Measurements from ENCODE around the gene DIP2C.
A peak's percentile ranks its signal among the peaks of the same experiment; 100 is the strongest.

DIP2C gene

GRCh38 chr10:571166-571565 lies 118.3 kb downstream of the DIP2C start:
- DNase-seq (ENCODE audit: low read depth, low spot score), result no peak
- no peak overlapping the region for H3K4me3 ChIP-seq (ENCODE audit: low read length)

- no peak for DNase-seq (ENCODE audit: low read depth, low spot score)
- H3K4me3 ChIP-seq (ENCODE audit: low read length), result no peak overlapping the region
Measured at GRCh38 chr10:570628-571163, 118.8 kb downstream of the DIP2C start.

DNA sequence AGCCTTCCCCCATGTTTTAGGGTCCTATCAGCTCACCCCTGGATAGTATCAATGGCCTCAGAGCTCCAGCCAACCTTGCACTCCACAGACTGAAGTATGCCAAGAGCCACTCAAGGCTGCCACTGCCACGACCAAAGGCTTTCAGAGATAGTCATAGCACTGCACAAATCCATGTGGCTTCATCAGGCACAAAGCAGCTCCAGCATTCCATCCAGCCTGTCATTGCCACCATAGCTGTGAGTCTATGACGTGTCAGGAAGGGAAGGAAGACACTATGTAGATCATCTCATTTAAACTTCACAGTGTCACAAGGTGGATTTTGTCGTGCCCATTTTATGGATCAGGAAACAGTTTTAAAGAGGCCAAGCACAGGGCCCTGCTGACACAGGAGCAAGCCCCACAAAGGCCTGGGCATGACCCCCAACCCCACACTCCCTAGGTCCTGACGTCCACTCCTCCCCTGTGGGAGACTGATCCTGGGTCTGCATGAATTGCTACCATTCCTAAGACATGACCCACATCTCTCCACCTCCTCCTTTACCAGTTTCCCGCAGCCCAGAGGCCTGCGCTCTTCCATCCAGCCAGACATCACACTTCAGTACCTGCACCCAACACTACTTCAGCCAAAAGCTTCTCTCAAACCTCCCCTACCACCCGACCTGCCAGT lies 119.4 kb downstream of the DIP2C start:
- DNase-seq (ENCODE audit: low read depth, low spot score), result no peak
- H3K4me3 ChIP-seq (ENCODE audit: low read length), result no peak overlapping the region

- no peak for DNase-seq (ENCODE audit: low read depth, low spot score)
- no peak overlapping the region for H3K4me3 ChIP-seq (ENCODE audit: low read length)
Measured at GRCh38 chr10:568848-569247, 120.6 kb downstream of the DIP2C start.

GRCh38 chr10:567869-568268 lies 121.6 kb downstream of the DIP2C start:
- H3K4me3 ChIP-seq (ENCODE audit: low read length), result no peak overlapping the region
- DNase-seq (ENCODE audit: low read depth, low spot score), result no peak

DNA sequence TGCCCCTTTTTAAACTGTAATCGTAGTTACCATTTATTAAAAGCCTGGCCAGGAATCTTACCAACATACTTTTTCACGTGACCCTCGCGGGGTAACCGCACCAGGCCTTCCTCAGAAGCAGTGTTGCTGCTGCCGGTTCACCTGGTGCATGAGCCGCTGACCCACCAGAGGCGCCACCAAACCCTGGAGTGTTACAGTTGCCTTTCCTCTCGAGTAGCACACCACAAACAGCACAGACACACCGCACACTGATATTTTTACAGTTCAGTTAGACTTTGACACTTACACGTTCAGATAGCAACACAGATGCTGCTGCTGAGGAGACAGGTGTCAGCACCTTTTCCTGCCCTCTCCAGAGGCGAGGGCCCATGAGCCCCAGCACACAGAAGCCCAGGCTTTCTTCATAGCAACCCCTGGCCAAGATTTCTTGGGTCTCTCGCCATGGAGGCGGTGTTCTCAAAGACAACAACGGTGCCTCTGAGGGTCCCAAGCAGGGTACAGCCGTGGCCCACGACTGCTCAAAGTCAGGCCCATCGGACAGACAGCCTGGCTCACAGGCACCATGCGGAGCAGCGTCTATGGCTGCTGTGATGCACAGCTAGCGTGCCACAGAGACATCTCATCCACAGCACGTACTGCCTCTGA lies 123.1 kb downstream of the DIP2C start:
- no peak for DNase-seq (ENCODE audit: low read depth, low spot score)
- H3K4me3 ChIP-seq (ENCODE audit: low read length), result no peak overlapping the region

GRCh38 chr10:565676-566075 lies 123.8 kb downstream of the DIP2C start:
- H3K4me3 ChIP-seq (ENCODE audit: low read length), result no peak overlapping the region
- DNase-seq (ENCODE audit: low read depth, low spot score), result no peak

- no peak overlapping the region for H3K4me3 ChIP-seq (ENCODE audit: low read length)
- no peak for DNase-seq (ENCODE audit: low read depth, low spot score)
Measured at GRCh38 chr10:565146-565545, 124.3 kb downstream of the DIP2C start.

- DNase-seq (ENCODE audit: low read depth, low spot score), result no peak
- no peak overlapping the region for H3K4me3 ChIP-seq (ENCODE audit: low read length)
Measured at GRCh38 chr10:563827-564226, 125.6 kb downstream of the DIP2C start.

- DNase-seq (ENCODE audit: low read depth, low spot score), result no peak
- no peak overlapping the region for H3K4me3 ChIP-seq (ENCODE audit: low read length)
Measured at GRCh38 chr10:562142-562541, 127.3 kb downstream of the DIP2C start.

GRCh38 chr10:561721-562120 lies 127.7 kb downstream of the DIP2C start:
- no peak overlapping the region for H3K4me3 ChIP-seq (ENCODE audit: low read length)
- no peak for DNase-seq (ENCODE audit: low read depth, low spot score)

- H3K4me3 ChIP-seq (ENCODE audit: low read length), result no peak overlapping the region
- no peak for DNase-seq (ENCODE audit: low read depth, low spot score)
Measured at GRCh38 chr10:560314-560992, 129.0 kb downstream of the DIP2C start.

GRCh38 chr10:559767-560047 lies 129.8 kb downstream of the DIP2C start:
- no peak overlapping the region for H3K4me3 ChIP-seq (ENCODE audit: low read length)
- DNase-seq (ENCODE audit: low read depth, low spot score), result no peak

DNA sequence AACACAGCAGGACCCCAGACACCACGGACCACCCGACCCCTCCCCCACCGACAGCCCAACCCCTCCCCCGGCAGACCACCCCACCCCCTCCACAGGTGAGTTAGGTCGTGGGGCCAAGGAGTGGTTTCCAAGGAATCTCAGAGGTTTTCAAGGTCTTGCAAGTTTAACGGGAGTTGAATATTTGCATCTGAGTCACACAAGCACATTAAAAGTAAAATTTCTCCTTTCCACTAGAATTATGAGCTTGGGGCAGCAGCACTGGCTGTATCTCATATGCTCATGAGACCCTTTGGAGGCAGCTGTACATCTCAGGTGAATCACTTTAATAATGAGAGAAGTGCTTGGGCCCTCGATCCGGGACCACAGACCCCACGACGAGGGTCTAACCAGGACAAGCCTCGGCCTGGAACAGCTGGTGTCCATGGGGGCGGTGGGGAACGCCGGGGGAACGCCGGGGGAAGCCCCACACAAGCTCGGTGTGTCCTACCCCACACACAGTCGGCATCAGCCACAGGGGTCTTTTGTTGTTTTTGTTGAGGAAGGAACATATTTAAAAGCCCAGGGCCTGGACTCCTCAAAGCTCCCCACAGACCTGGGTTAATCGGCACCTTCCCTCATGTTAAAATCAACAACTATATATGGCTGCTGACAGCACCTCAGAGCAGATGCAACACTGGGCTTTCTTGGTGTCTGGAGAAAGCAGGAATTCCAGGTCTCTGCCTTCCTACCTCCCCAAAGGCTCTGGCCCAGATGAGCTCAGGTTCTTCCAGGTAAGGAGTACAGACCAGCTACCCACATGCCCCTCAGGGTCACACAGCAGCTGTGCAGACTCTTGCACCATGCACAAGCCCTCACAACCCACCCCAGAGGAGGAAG lies 130.3 kb downstream of the DIP2C start:
- H3K4me3 ChIP-seq (ENCODE audit: low read length), result no peak overlapping the region
- no peak for DNase-seq (ENCODE audit: low read depth, low spot score)

GRCh38 chr10:558364-558763 lies 131.1 kb downstream of the DIP2C start:
- no peak overlapping the region for H3K4me3 ChIP-seq (ENCODE audit: low read length)
- DNase-seq (ENCODE audit: low read depth, low spot score), result no peak

DNA sequence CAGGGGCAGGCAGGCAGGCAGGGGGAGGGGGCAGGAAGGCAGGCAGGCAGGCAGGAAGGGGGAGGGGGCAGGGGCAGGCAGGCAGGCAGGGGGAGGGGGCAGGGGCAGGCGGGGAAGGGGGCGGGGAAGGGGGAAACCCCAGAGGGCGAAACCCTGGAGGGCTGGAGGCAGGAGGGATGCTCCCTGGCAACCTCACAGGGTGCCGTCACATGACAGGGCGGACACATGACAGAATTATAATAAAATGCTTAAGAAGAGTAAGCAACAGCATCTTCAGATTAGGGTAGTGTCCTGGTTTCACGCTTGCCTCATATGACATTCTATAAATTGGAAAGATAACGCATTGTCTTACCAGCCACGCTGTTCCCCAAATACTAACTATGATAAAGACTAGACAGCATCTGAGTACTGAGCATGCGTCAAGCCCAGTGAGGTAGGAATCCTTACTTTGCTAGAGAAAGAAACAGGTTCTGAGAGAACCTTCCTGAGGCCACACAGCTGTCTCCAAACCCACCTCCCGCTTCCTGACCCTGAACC lies 131.6 kb downstream of the DIP2C start:
- no peak overlapping the region for H3K4me3 ChIP-seq (ENCODE audit: low read length)
- DNase-seq (ENCODE audit: low read depth, low spot score), result peak; percentile 24

DNA sequence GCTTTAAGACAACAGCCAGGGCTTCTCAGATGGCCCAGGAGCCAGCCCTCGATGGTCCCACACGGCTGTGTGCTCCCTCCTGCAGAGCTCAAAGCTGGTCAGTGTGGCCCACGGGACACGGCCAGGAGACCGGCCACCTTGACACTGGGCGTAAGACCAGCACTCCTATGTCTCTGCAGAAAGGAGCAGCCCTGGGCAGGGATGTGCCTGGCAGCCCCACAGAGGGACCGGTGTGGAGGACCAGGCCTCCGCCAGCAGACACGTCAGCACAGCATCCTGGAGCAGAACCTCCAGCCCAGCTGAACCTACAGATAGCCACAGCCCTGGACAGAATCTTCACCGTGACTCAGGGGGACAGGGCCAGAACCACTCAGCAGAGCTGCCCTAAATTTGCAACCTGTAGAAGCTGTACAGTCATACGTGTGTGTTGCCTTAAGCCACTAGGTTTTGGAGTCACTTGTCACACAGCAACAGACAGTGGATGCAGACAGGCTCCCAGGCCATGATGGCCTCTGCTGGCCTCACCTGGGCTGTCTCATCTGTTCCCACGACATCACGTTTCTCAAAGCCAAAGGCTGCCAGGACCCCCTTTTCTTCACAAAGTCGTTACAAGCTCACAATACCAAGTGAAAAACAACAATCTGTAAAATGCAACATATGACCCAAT lies 132.4 kb downstream of the DIP2C start:
- no peak for DNase-seq (ENCODE audit: low read depth, low spot score)
- H3K4me3 ChIP-seq (ENCODE audit: low read length), result no peak overlapping the region

- DNase-seq (ENCODE audit: low read depth, low spot score), result no peak
- H3K4me3 ChIP-seq (ENCODE audit: low read length), result no peak overlapping the region
Measured at GRCh38 chr10:555682-556350, 133.7 kb downstream of the DIP2C start.

Data from Jurkat, Clone E6-1 (cell line).